ENCODE results near the gene ZBTB22. TPM values are rescaled to one million over a fixed set of nuclear protein-coding genes. Genes with fewer than 3 reads are reported as not detected.
"Not testable (repeated sequence)": the region's sequence is repeated elsewhere in the genome, so short reads cannot be mapped to it uniquely, and the experiment has no call there.

ZBTB22 gene
- 10 to 100 TPM; 22.5 to 25.7 TPM for total RNA-seq
- 10 to 100 TPM; 16.4 to 19.2 TPM for polyA plus RNA-seq
- long read RNA-seq, donor 1, transcript ZBTB22-208 (2 exons, 2,651 nt) = major isoform, 25 of 25 reads
- long read RNA-seq, donor 1, partial matches to known transcripts = 0 of 25 reads
- long read RNA-seq, donor 1, other reads (novel, unspliced or antisense) = 0 of 25 reads
- long read RNA-seq, donor 2, transcript ZBTB22-208 (2 exons, 2,651 nt) = major isoform, 5 of 5 reads
- long read RNA-seq, donor 2, partial matches to known transcripts = 0 of 5 reads
- long read RNA-seq, donor 2, other reads (novel, unspliced or antisense) = 0 of 5 reads
- long read RNA-seq, donor 3, partial matches to known transcripts = 0 of 3 reads
- long read RNA-seq, donor 3, other reads (novel, unspliced or antisense) = 0 of 3 reads
- long read RNA-seq, donor 4, partial matches to known transcripts = 0 of 2 reads
- long read RNA-seq, donor 4, other reads (novel, unspliced or antisense) = 0 of 2 reads
- long read RNA-seq, donor 5, transcript ZBTB22-208 (2 exons, 2,651 nt) = major isoform, 11 of 12 reads
- long read RNA-seq, donor 5, partial matches to known transcripts = 0 of 12 reads
- long read RNA-seq, donor 5, other reads (novel, unspliced or antisense) = 0 of 12 reads

- H3K9ac ChIP-seq (ENCODE audit: insufficient read depth in 1 of 2, low read length in 2 of 2) = peak within 1 kb of the TSS in 1 of 2 donors; percentile 85
- DNase-seq (peak; percentile 99 to 100 (median 99)), ATAC-seq (ENCODE audit: insufficient read depth, low FRiP score) (peak; percentile 67)
- peaks cover 12 to 35% (median 15%) of the 10 kb centered on the region in 5 donors for H3K4me1 ChIP-seq (ENCODE audit: control insufficient read depth in 5 of 5, insufficient read depth in 5 of 5, low read length in 5 of 5)
- no peaks in the 10 kb centered on the region for H3K27me3 ChIP-seq (ENCODE audit: control insufficient read depth in 3 of 3, insufficient read depth in 3 of 3, low read length in 2 of 3)
- H3K9me3 ChIP-seq (ENCODE audit: control insufficient read depth in 4 of 4, insufficient read depth in 3 of 4, low read length in 3 of 4) = no peaks in the 10 kb centered on the region
- TF ChIP-seq CTCF (IDR thresholded peaks at IDR 0.05; ENCODE audit: control extremely low read depth, extremely low read depth) = no peak
- H3K36me3 ChIP-seq (ENCODE audit: control insufficient read depth in 4 of 4, insufficient read depth in 4 of 4, low read length in 4 of 4) = peaks cover 4 to 46% (median 30%) of the 10 kb centered on the region in 4 donors
- peak within 1 kb of the TSS; percentile 30 for H3K4me3 ChIP-seq
- WGBS, 2 donors = 2% methylated on average over 41 to 44 of the region's 44 CpGs
- peak within 1 kb of the TSS; percentile 62 to 76 for H3K27ac ChIP-seq (ENCODE audit: low read depth in 1 of 2, low read length in 1 of 2)
Measured at GRCh38 chr6:33317669-33318425, at the start of gene ZBTB22. TSS of gene ZBTB22 (minus strand) at chr6:33317744. CDS start at chr6:33316916, 828 bp downstream.

DNA sequence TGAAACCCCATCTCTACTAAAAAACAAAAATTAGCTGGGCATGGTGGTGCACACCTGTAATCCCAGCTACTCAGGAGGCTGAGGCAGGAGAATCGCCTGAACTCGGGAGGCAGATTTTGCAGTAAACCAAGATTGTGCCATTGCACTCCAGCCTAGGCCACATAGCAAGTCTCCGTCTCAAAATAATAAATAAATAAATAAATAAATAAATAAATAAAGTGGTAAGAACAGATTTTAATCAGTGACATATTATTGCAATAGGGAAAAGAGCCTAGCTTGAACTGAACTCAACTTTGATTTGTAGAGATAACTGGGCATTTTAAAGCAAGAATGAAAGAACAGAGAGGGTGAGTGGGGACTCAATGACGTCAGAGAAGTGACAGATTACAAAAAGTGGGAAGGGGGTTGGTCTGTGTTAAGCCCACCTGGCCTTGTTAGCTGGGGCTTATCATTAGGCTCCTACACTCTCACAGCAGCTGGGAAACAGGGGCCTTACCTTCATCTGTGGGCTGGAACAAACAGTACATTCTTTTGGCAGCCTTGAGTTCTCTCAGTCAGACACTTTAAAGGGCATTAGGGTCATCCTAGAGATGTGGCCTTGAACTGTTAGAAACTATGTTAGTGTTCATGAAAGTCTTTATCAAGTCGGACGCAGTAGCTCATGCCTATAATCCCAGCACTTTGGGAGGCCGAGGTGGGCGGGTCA is 49.6 kb upstream of the ZBTB22 start:
- ATAC-seq (ENCODE audit: insufficient read depth, low FRiP score) = no peak
- TF ChIP-seq CTCF (IDR thresholded peaks at IDR 0.05; ENCODE audit: control extremely low read depth, extremely low read depth) = no peak
- peaks cover 0 to 5% (median 0%) of the 10 kb centered on the region in 5 donors for H3K4me1 ChIP-seq (ENCODE audit: control insufficient read depth in 5 of 5, insufficient read depth in 5 of 5, low read length in 5 of 5)
- H3K9me3 ChIP-seq (ENCODE audit: control insufficient read depth in 4 of 4, insufficient read depth in 3 of 4, low read length in 3 of 4) = no peaks in the 10 kb centered on the region
- no peak overlapping the region for H3K27ac ChIP-seq (ENCODE audit: low read depth in 1 of 2, low read length in 1 of 2)
- WGBS, 2 donors = 78 to 87% methylated on average over 8 of the region's 8 CpGs
- H3K36me3 ChIP-seq (ENCODE audit: control insufficient read depth in 4 of 4, insufficient read depth in 4 of 4, low read length in 4 of 4) = no peaks in the 10 kb centered on the region
- no peak overlapping the region for H3K9ac ChIP-seq (ENCODE audit: insufficient read depth in 1 of 2, low read length in 2 of 2)
- no peak for DNase-seq
- H3K27me3 ChIP-seq (ENCODE audit: control insufficient read depth in 3 of 3, insufficient read depth in 3 of 3, low read length in 2 of 3) = no peaks in the 10 kb centered on the region
- H3K4me3 ChIP-seq = no peak overlapping the region

GRCh38 chr6:33365206-33365971 is 47.8 kb upstream of the ZBTB22 start:
- H3K27me3 ChIP-seq (ENCODE audit: control insufficient read depth in 3 of 3, insufficient read depth in 3 of 3, low read length in 2 of 3); H3K4me1 ChIP-seq (ENCODE audit: control insufficient read depth in 5 of 5, insufficient read depth in 5 of 5, low read length in 5 of 5); H3K36me3 ChIP-seq (ENCODE audit: control insufficient read depth in 4 of 4, insufficient read depth in 4 of 4, low read length in 4 of 4); H3K9me3 ChIP-seq (ENCODE audit: control insufficient read depth in 4 of 4, insufficient read depth in 3 of 4, low read length in 3 of 4); H3K9ac ChIP-seq (ENCODE audit: insufficient read depth in 1 of 2, low read length in 2 of 2); H3K4me3 ChIP-seq; DNase-seq; ATAC-seq (ENCODE audit: insufficient read depth, low FRiP score): not testable (repeated sequence)
- H3K27ac ChIP-seq (ENCODE audit: low read depth in 1 of 2, low read length in 1 of 2) = peak overlapping the region in 1 of 2 donors; percentile 76
- WGBS, 2 donors = 81 to 83% methylated on average over 10 of the region's 10 CpGs

DNA sequence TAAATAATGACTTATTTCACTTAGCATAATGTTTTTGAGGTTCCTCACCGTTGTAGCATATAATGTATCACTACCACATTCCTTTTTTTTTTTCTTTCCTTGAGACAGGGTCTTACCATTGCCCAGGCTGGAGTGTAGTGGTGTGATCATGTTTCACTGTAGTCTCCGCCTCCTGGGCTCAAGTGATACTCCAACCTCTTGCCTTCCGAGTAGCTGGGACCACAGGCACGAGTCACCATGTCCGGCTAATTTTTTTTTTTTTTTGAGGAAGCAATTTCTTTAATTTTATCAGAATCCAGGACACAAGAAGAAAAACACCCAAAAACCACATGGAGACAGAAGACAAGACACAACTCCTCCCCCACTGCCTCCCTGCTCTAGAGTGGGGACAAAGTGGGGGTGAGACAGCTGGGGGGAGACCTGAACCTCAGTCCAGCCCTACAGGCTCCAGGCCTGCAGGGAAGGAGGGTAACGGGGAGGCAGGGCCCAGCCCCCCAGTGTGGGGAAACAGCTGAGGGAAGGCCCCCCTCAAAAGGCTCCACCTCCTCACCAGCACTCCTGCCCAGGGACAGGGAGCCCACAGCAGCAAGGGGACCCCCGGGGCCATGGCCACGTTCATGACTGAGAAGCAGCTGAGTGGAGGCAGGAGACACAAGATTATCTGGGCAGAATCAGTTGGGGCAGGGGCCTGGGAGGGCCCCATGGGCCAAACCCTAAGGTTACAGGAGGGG is 47.1 kb upstream of the ZBTB22 start:
- H3K4me1 ChIP-seq (ENCODE audit: control insufficient read depth in 5 of 5, insufficient read depth in 5 of 5, low read length in 5 of 5); H3K9me3 ChIP-seq (ENCODE audit: control insufficient read depth in 4 of 4, insufficient read depth in 3 of 4, low read length in 3 of 4); H3K36me3 ChIP-seq (ENCODE audit: control insufficient read depth in 4 of 4, insufficient read depth in 4 of 4, low read length in 4 of 4); H3K4me3 ChIP-seq; H3K9ac ChIP-seq (ENCODE audit: insufficient read depth in 1 of 2, low read length in 2 of 2); H3K27me3 ChIP-seq (ENCODE audit: control insufficient read depth in 3 of 3, insufficient read depth in 3 of 3, low read length in 2 of 3); ATAC-seq (ENCODE audit: insufficient read depth, low FRiP score): not testable (repeated sequence)
- WGBS, 2 donors = 34 to 36% methylated on average over 7 of the region's 8 CpGs
- peak overlapping the region in 1 of 2 donors; percentile 76 for H3K27ac ChIP-seq (ENCODE audit: low read depth in 1 of 2, low read length in 1 of 2)
- DNase-seq = peak; percentile 76 to 91 (median 81)

DNA sequence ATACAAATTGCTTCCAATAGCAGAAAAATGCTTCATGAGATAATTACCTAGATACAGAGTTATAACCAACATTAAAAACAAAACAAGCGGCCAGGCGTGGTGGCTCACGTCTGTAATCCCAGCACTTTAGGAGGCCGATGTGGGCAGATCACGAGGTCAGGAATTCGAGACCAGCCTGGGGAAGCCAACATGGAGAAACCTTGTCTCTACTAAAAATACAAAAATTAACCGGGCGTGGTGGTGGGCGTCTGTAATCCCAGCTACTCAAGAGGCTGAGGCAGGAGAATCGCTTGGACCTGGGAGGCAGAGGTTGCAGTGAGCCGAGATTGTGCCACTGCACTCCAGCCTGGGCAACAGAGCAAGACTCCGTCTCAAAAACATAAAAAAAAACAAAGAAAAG is 45.9 kb upstream of the ZBTB22 start:
- H3K27me3 ChIP-seq (ENCODE audit: control insufficient read depth in 3 of 3, insufficient read depth in 3 of 3, low read length in 2 of 3); H3K27ac ChIP-seq (ENCODE audit: low read depth in 1 of 2, low read length in 1 of 2); H3K4me3 ChIP-seq; H3K4me1 ChIP-seq (ENCODE audit: control insufficient read depth in 5 of 5, insufficient read depth in 5 of 5, low read length in 5 of 5); H3K9ac ChIP-seq (ENCODE audit: insufficient read depth in 1 of 2, low read length in 2 of 2); ATAC-seq (ENCODE audit: insufficient read depth, low FRiP score); H3K9me3 ChIP-seq (ENCODE audit: control insufficient read depth in 4 of 4, insufficient read depth in 3 of 4, low read length in 3 of 4); DNase-seq; H3K36me3 ChIP-seq (ENCODE audit: control insufficient read depth in 4 of 4, insufficient read depth in 4 of 4, low read length in 4 of 4): not testable (repeated sequence)
- WGBS, 2 donors = 91 to 95% methylated on average over 12 of the region's 12 CpGs
